Muscle layer of colon (tissue), 2 donors: ENCODE measurements around the gene CYP2S1.
"Not testable (repeated sequence)": the region's sequence is repeated elsewhere in the genome, so short reads cannot be mapped to it uniquely, and the experiment has no call there.

Source experiments
- H3K27ac ChIP-seq: one replicate; pipeline ENCODE4 v1.7.0; 2013; ENCODE audit warnings: low read depth, mild to moderate bottlenecking, low read length, moderate library complexity
- H3K27me3 ChIP-seq, 2 donors: one replicate each; pipeline ENCODE4 v1.7.0; 2013; ENCODE audit warnings: low read length in 2 of 2, mild to moderate bottlenecking in 2 of 2; ENCODE audit not compliant: insufficient read depth in 2 of 2, control insufficient read depth in 1 of 2
- H3K36me3 ChIP-seq: one replicate; pipeline ENCODE4 v1.7.0; 2013; ENCODE audit warnings: mild to moderate bottlenecking, low read length; ENCODE audit not compliant: insufficient read depth
- H3K4me1 ChIP-seq: one replicate; pipeline ENCODE4 v1.7.0; 2013; ENCODE audit warnings: mild to moderate bottlenecking, low read length; ENCODE audit not compliant: insufficient read depth
- H3K4me3 ChIP-seq, 2 donors: one replicate each; pipeline ENCODE4 v1.7.0; 2013; ENCODE audit warnings: low read length in 2 of 2, low read depth in 1 of 2, mild to moderate bottlenecking in 1 of 2, moderate library complexity in 1 of 2
- H3K9ac ChIP-seq: one replicate; pipeline ENCODE4 v1.7.0; 2013; ENCODE audit warnings: low read length
- H3K9me3 ChIP-seq: one replicate; pipeline ENCODE4 v1.7.0; 2013; ENCODE audit warnings: mild to moderate bottlenecking, low read length
- donor health status: abdominal sarcoma.
- donor health status: Adenocarcinoma of cecum.

CYP2S1 gene

DNA sequence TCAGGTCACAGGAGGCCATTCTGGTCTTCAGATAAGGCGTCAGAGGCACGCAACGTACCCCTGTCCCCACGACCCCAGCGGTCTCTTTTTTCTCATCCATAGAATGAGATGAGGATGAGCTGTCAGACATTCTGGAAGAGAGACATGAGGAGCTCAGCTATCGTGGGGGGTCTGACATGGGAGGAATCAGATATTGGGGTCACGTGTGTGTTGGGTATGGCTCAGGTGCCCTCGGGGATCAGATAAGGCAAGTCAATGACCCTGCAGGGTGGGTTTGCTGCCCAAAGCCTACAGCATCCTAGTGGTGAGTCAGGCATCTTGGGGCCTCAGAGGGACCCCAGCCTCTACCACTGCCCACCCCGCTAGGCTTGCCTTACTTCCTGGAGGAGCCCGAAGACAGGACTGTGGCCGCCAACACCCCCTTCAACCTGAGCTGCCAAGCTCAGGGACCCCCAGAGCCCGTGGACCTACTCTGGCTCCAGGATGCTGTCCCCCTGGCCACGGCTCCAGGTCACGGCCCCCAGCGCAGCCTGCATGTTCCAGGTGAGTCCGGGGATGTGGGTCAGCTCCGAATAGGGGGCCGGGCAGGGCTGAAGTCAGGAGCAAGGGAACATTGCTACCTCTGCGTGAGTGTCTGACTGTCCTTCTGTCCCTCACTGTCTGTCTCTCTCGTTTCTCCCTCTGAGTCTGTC, 28.6 kb downstream of the CYP2S1 start:
- peaks cover 52% of the 10 kb centered on the region for H3K4me1 ChIP-seq
- peak overlapping the region; percentile 15 for H3K27ac ChIP-seq

DNA sequence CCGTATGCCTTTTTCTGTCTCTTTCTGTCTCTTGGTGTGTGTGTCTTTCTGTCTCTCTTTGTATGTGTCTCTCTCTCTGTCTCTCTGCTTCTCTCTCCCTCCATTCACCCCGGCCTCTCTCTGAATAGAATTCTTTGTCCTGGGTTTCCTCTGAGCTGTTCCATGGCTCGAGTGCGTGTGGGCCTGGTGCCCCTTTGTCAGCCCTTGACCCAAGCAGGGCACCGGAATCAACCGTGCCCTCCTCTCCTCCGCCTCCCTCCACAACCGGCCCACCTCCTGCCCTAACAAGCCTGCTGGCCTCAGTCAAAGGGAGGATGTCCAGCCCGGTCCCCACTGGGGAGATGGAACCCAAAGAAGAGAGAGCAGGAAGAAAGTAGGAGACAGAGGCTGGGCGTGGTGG, 29.2 kb downstream of the CYP2S1 start:
- H3K36me3 ChIP-seq, result peaks cover 14% of the 10 kb centered on the region
- peaks cover 58% of the 10 kb centered on the region for H3K4me1 ChIP-seq
- H3K9me3 ChIP-seq, result no peaks in the 10 kb centered on the region
- no peak overlapping the region for H3K9ac ChIP-seq
- no peak overlapping the region for H3K4me3 ChIP-seq
- H3K27ac ChIP-seq, result no peak overlapping the region
- no peaks in the 10 kb centered on the region for H3K27me3 ChIP-seq

More for the DNA sequence above, 28.6 kb downstream of the CYP2S1 start:
- Histone ChIP-seq H3K4me3 (no peak overlapping the region), H3K27me3 (no peaks in the 10 kb centered on the region), H3K9me3 (no peaks in the 10 kb centered on the region), H3K9ac (no peak overlapping the region), H3K36me3 (peaks cover 14% of the 10 kb centered on the region)

DNA sequence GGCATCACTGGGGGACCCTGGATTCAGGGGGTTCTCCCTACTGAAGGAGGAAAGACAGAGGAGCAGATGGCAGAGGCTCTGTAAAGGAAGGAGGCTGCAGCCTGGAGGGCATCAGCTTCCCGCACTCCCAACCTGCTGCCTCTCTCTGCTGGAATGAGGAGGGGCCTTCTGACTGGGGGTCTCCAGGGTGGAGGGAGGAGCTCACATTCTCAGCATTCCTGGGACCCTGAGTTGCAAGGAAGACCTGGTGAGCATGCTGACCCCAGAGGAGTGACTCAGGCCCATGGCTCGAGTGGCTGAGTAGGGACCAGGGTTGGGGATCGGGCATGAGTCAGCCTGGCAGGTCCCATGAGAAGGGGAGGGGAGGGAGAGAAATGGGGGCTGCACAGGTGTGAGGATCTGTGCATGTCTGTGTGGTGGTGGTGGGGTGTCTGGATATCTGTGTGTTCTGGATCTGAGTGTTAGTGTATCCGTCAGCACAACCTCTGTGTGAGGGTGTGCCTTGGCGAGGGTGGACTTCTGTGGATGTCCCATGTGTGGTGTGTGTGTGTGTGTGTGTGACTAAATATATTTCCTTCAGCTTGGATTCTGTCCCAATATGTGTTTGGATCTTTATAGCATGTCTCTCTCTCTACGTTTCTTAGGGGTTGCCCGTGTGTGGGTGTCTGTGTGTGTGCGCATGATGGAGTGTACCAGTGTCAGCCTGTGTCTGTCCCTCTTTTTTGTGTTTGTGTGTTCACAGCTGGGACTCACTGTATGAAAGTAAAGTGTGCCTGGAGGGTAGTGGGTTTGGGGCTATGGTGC, 30.6 kb downstream of the CYP2S1 start:
- H3K9ac ChIP-seq, result no peak overlapping the region
- H3K4me1 ChIP-seq, result peaks cover 47% of the 10 kb centered on the region
- no peaks in the 10 kb centered on the region for H3K9me3 ChIP-seq
- no peak overlapping the region for H3K4me3 ChIP-seq
- peaks cover 14% of the 10 kb centered on the region for H3K36me3 ChIP-seq
- peak overlapping the region; percentile 50 for H3K27ac ChIP-seq
- no peaks in the 10 kb centered on the region for H3K27me3 ChIP-seq

DNA sequence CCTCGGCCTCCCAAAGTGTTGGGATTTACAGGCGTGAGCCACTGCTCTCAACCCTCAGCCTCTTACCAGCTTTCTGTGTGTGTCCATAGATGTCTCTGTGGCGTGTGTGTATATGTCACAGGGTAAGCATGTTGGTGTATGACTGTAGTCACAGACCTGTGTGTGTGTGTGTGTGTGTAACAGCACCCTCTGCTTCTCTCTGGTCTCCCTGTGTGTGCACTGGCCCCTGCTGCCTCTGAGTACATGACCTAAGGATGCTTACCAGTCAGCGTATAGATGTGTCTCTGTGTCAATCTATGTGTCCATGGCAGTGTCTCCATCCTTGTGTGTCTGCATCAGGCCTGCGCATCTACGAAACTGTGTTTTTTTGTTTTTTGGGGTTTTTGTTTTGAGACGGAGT, 31.6 kb downstream of the CYP2S1 start:
- Histone ChIP-seq H3K9ac (no peak overlapping the region), H3K4me1 (peaks cover 47% of the 10 kb centered on the region), H3K27ac (peak overlapping the region; percentile 85), H3K4me3 (no peak overlapping the region), H3K27me3 (no peaks in the 10 kb centered on the region), H3K9me3 (no peaks in the 10 kb centered on the region), H3K36me3 (peaks cover 14% of the 10 kb centered on the region)

DNA sequence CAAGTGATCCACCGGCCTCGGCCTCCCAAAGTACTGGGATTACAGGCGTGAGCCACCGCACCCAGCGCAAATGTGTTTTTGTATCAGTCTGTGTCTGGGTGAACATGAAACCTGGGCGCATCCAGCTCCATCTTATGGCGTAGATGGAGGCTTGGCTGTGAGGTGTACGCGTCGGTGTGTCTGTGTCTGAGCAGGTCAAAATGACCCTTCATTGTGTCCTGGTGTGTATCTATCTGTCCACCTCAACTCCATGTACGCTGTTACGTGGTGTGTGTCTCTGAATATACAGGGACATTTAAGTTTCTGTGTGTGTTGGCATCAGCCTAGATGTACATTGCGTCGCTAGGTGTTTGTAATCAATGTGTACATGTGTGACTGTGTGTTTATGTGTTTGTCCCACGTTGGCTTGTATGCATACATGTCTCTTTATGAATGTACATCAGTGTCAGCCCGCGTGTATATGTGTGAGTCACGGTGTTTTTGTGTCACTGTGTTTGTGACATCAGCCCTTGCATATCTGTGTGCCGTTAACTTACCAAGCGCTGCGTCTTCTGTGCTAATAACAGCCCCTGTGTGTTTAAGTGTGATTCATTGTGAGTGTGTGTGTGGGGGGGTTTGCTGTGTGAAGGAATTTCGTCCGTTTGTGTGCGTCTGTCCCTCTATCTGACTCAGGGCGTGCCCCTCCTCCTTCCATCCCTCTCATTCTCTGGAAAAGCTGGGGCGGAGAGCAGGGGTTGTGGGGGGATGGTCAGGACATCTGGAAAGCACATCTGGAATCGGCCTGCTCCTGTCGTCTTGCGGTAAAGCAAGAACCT, 32.4 kb downstream of the CYP2S1 start:
- peak overlapping the region; percentile 52 to 69 for H3K4me3 ChIP-seq
- no peaks in the 10 kb centered on the region for H3K27me3 ChIP-seq
- peaks cover 42% of the 10 kb centered on the region for H3K4me1 ChIP-seq
- peak overlapping the region; percentile 85 for H3K27ac ChIP-seq
- H3K9me3 ChIP-seq, result no peaks in the 10 kb centered on the region
- peaks cover 13% of the 10 kb centered on the region for H3K36me3 ChIP-seq
- peak overlapping the region; percentile 44 for H3K9ac ChIP-seq

DNA sequence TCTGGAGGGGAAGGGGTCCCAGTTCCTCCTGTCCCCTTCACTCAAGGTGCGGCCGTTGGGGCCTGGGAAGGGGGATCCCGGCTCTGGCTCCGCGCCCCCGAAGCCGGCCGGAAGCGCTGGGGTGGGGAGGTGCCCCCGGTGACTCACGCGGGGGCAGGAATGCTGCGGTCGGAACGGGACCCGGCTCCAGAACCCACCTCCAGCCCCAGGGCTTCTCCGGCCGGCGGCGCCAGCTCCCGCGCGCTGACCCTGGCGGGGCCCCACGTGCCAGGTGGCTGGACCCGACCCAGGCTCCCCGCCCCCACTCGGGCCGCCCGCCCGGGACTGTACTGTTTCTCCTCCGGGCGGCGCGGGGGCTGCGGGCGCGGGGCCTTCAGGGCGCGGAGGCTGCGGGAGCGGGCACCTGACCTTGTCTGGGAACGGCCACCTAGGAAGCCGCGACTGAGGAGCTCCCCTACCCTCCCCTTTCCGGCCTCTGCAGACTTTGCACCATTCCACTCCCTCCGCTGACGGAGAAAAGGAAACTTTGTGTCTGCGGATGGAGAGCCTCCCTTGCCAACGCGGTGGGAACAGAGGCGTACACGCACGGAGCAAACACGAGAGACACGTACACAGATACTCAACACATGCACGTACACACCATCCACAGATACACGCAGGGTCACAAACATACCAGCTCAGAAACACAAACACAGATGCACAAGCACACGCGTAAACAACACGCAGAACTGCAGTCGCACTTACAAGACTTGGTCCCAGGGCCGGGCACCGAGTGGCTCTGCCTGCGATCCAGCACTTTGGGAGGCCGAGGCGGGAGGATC, 33.2 kb downstream of the CYP2S1 start:
- Histone ChIP-seq H3K36me3 (peaks cover 13% of the 10 kb centered on the region), H3K4me3 (peak overlapping the region; percentile 52 to 69), H3K27me3 (no peaks in the 10 kb centered on the region), H3K9ac (peak overlapping the region; percentile 63), H3K27ac (peak overlapping the region; percentile 85), H3K9me3 (no peaks in the 10 kb centered on the region), H3K4me1 (peaks cover 34% of the 10 kb centered on the region)

DNA sequence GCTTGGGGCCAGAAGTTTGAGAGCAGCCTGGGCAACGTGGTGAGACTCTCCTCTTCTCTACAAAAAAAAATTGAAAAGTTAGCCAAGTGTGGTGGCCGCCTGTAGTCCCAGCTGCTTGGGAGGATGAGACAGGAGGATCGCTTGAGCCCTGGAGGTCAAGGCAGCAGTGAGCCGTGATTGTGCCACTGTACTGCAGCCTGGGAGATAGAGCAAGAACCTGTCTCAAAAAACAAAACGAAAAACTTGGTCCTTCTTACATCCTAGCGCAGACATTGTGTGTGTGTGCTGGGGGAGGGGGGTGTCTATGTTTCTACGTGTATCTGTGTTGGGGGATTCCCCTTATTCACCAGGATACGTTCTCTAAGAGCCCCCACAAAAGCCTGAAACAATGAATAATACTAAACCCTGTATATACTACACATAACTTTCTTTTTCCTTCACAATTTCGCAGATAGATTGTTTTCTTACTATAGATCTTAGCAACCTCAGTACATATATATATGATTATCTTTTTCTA, 33.9 kb downstream of the CYP2S1 start:
- peak overlapping the region; percentile 52 to 69 for H3K4me3 ChIP-seq
- peaks cover 27% of the 10 kb centered on the region for H3K4me1 ChIP-seq
- peak overlapping the region; percentile 85 for H3K27ac ChIP-seq
- H3K9ac ChIP-seq, result peak overlapping the region; percentile 63
- H3K27me3 ChIP-seq, result no peaks in the 10 kb centered on the region
- no peaks in the 10 kb centered on the region for H3K9me3 ChIP-seq
- H3K36me3 ChIP-seq, result peaks cover 15% of the 10 kb centered on the region

DNA sequence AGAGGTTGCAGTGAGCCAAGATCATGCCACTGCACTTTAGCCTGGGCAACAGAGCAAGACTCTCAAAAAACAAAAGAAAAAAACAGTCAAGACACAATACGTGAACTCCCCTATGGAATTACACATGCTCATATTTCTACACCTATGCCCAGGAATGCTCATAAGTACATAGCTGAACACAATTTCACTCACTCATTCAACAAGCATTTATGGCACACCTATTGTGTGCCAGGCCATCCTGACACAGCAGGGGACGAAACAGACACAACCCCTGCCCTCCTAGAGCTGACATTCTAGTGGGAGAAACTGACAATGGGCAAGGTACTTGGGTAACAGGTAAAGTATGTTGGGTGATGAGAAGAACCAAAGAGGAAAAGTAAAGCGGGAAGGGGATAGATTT, 35.5 kb downstream of the CYP2S1 start:
- peaks cover 28% of the 10 kb centered on the region for H3K36me3 ChIP-seq
- H3K27me3 ChIP-seq, result no peaks in the 10 kb centered on the region
- H3K27ac ChIP-seq, result no peak overlapping the region
- H3K4me1 ChIP-seq, result peaks cover 23% of the 10 kb centered on the region
- no peak overlapping the region for H3K4me3 ChIP-seq
- H3K9ac ChIP-seq, result no peak overlapping the region
- H3K9me3 ChIP-seq, result no peaks in the 10 kb centered on the region

DNA sequence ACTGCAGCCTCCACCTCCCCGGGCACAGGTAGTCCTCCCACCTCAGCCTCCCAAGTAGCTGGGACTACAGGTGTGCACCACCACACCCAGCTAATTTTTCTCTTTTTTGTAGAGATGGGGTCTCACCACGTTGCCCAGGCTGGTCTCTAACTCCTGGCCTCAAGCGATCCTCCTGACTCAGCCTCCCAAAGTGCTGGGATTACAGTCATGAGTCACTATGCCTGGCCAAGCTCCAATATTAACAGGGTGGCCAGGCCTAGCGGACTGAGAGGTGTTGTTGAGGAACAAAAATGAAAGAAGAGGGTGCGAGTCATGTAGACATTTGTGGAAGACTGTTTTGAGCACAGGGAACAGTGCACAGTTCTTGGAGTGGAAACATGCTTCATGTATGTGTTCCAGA, 36.3 kb downstream of the CYP2S1 start:
- H3K27me3 ChIP-seq, H3K4me3 ChIP-seq, H3K27ac ChIP-seq, H3K9ac ChIP-seq, H3K9me3 ChIP-seq: not testable (repeated sequence)
- H3K36me3 ChIP-seq, result peaks cover 36% of the 10 kb centered on the region
- peaks cover 15% of the 10 kb centered on the region for H3K4me1 ChIP-seq

DNA sequence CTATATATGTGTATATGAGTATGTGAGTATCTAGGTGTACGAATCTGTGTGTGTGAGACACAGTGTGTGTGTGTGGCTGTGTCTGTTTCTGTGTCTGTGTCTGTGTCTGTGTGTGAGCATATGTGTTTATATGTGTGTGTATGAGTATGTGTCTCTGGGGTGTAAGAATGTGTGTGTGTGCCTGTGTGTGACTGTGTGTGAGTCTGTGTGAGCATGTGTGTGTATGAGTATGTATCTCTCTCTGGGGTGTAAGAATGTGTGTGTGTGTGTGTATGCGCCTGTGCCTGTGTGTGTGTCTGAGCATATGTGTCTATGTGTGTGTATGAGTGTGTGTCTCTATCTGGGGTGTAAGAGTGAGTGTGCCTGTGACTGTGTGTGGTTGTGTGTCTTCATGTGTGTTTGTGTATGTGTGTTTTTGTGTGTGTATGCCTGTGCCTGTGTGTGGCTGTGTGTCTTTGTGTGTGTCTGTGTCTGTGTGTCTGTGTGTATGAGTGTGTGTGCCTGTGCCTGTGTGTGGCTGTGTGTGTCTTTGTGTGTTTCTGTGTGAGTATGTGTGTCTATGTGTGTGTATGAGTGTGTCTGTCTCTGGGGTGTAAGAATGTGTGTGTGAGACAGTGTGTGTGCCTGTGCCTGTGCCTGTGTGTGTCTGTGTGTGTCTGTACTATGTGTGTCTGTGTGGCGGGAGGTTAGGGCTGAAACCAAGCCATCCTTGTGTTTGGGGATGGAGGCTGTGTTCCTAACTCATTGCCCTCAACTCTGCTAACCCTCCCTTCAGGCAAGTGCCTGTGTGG, 37.2 kb downstream of the CYP2S1 start:
- H3K4me3 ChIP-seq, result no peak overlapping the region
- no peak overlapping the region for H3K27ac ChIP-seq
- H3K9ac ChIP-seq, result no peak overlapping the region
- no peaks in the 10 kb centered on the region for H3K9me3 ChIP-seq
- peaks cover 43% of the 10 kb centered on the region for H3K36me3 ChIP-seq
- peaks cover 13% of the 10 kb centered on the region for H3K4me1 ChIP-seq
- no peaks in the 10 kb centered on the region for H3K27me3 ChIP-seq
